ENCODE data around the gene CACNA1C. TPM values are rescaled to one million over a fixed set of nuclear protein-coding genes. Genes with fewer than 3 reads are reported as not detected.

CACNA1C gene
- total and polyA plus RNA-seq, 2 donors (not counting 1 experiment from before 2014, with no cell fraction given), result 0.01 to 0.02 TPM

DNA sequence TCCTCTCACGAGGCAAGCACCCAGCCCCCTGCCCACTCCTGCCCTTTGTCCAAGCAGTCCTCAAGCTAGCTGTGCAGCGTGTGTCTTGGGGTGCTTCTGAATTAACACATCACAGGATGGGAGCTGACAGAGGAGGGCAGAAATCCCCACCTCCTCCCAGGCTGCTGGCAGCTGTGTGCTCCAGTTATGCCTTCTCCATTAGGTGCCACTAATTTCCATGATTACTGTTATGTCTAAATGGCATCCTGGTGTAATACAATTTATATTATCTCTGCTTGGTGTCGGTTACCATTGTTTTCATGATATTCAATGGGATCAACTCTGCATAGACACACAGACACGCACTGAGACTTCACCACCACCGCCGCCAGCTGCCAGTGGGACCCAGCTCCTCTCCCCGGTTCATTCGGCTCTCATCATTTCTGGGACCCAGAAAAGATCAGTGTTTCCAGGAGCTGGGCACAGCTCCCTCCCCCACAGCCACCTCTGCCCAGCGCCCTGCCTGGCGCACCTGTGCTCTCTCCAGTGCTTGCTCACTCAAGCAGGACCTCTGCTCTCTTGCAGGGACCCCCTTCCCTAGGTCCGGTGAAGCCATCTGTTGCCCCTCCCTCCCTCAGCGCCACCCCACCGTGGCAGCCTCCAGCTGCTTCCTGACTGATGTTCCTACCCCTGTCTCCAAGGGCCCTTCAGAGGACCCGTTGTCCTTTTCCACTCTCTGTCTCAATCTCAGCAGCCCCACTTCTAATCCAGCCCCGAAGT is 574.5 kb downstream of the CACNA1C start:
- Histone ChIP-seq H3K27ac (ENCODE audit: low read length in 2 of 2) (no peak overlapping the region), H3K9me3 (ENCODE audit: control extremely low read depth in 1 of 3, control insufficient read depth in 2 of 3, insufficient read depth in 1 of 3, low read length in 2 of 3) (no peaks in the 10 kb centered on the region), H3K4me3 (ENCODE audit: control extremely low read depth in 1 of 5, extremely low read depth in 1 of 5, insufficient read depth in 1 of 5, low read depth in 2 of 5, low read length in 4 of 5) (no peak overlapping the region), H3K4me1 (ENCODE audit: control insufficient read depth in 2 of 2, insufficient read depth in 2 of 2, low read length in 2 of 2) (no peaks in the 10 kb centered on the region), H3K27me3 (replicated peaks in 1 of 4; ENCODE audit: control extremely low read depth in 1 of 4, control insufficient read depth in 3 of 4, insufficient read depth in 4 of 4, low read length in 3 of 4) (peaks cover 0 to 15% (median 0%) of the 10 kb centered on the region in 4 experiments), H3K79me2 (ENCODE audit: control insufficient read depth, insufficient read depth, low read length) (no peaks in the 10 kb centered on the region), H3K9ac (ENCODE audit: low read length) (no peak overlapping the region), H2AFZ (ENCODE audit: insufficient read depth, low read depth, low read length, poor library complexity, severe bottlenecking) (no peak overlapping the region), H4K20me1 (ENCODE audit: control insufficient read depth, insufficient read depth, low read length, poor library complexity, severe bottlenecking) (no peaks in the 10 kb centered on the region), H3K4me2 (replicated peaks; ENCODE audit: low read depth, low read length, poor library complexity, severe bottlenecking) (no peak overlapping the region), H3K36me3 (replicated peaks in 1 of 2; ENCODE audit: control extremely low read depth in 1 of 2, control insufficient read depth in 1 of 2, extremely low read depth in 1 of 2, insufficient read depth in 2 of 2, low read length in 1 of 2) (no peaks in the 10 kb centered on the region)
- intact Hi-C loops (cut with micrococcal nuclease), result no loop called here
- Mint-ChIP-seq H3K4me3 (no peak overlapping the region), H3K27ac (no peak overlapping the region), H3K4me1 (peaks cover 4% of the 10 kb centered on the region), H3K9me3 (ENCODE audit: insufficient read depth) (no peaks in the 10 kb centered on the region), H3K27me3 (peaks cover 54% of the 10 kb centered on the region)
- 28% methylated on average over 13 of the region's 15 CpGs for WGBS (ENCODE audit: insufficient coverage)
- ChIA-PET POLR2A (no interaction called here), CTCF (no interaction called here)
- DNase-seq (no peak), ATAC-seq (ENCODE audit: low read depth) (no peak)
- no peak for TF ChIP-seq EZH2 (IDR thresholded peaks at IDR 0.05; ENCODE audit: borderline replicate concordance, insufficient read depth, low read depth, low read length, poor library complexity, severe bottlenecking)
- TF ChIP-seq, protein P1, sequence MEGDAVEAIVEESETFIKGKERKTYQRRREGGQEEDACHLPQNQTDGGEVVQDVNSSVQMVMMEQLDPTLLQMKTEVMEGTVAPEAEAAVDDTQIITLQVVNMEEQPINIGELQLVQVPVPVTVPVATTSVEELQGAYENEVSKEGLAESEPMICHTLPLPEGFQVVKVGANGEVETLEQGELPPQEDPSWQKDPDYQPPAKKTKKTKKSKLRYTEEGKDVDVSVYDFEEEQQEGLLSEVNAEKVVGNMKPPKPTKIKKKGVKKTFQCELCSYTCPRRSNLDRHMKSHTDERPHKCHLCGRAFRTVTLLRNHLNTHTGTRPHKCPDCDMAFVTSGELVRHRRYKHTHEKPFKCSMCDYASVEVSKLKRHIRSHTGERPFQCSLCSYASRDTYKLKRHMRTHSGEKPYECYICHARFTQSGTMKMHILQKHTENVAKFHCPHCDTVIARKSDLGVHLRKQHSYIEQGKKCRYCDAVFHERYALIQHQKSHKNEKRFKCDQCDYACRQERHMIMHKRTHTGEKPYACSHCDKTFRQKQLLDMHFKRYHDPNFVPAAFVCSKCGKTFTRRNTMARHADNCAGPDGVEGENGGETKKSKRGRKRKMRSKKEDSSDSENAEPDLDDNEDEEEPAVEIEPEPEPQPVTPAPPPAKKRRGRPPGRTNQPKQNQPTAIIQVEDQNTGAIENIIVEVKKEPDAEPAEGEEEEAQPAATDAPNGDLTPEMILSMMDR (IDR thresholded peaks at IDR 0.05), result no peak

DNA sequence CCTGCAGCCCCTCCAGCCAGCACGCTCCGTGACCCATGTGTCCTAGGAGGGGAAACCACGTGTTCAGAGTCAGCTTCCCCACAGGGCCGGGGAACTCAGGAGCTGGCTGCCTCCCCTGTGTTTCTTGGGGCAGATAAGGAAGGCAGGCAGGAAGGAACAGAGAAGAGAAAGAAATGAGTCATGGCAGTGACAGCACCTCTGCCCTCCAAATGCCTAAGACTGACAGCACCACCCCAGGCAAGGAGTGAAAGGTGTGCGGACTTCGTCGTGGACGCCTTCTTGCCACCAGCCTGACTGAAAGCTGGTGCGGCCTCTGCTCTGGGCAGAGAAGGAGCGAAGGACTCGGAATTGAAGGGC is 575.0 kb downstream of the CACNA1C start:
- CTCF ChIA-PET, result no interaction called here

More for the DNA sequence above, 575.0 kb downstream of the CACNA1C start:
- Histone ChIP-seq H3K4me3 (ENCODE audit: control extremely low read depth in 1 of 5, extremely low read depth in 1 of 5, insufficient read depth in 1 of 5, low read depth in 2 of 5, low read length in 4 of 5) (no peak overlapping the region), H3K9ac (ENCODE audit: low read length) (no peak overlapping the region), H3K27me3 (replicated peaks in 1 of 4; ENCODE audit: control extremely low read depth in 1 of 4, control insufficient read depth in 3 of 4, insufficient read depth in 4 of 4, low read length in 3 of 4) (peaks cover 0 to 15% (median 0%) of the 10 kb centered on the region in 4 experiments), H4K20me1 (ENCODE audit: control insufficient read depth, insufficient read depth, low read length, poor library complexity, severe bottlenecking) (no peaks in the 10 kb centered on the region), H3K27ac (ENCODE audit: low read length in 2 of 2) (no peak overlapping the region), H3K36me3 (replicated peaks in 1 of 2; ENCODE audit: control extremely low read depth in 1 of 2, control insufficient read depth in 1 of 2, extremely low read depth in 1 of 2, insufficient read depth in 2 of 2, low read length in 1 of 2) (no peaks in the 10 kb centered on the region), H2AFZ (ENCODE audit: insufficient read depth, low read depth, low read length, poor library complexity, severe bottlenecking) (no peak overlapping the region), H3K79me2 (ENCODE audit: control insufficient read depth, insufficient read depth, low read length) (no peaks in the 10 kb centered on the region), H3K4me2 (replicated peaks; ENCODE audit: low read depth, low read length, poor library complexity, severe bottlenecking) (no peak overlapping the region), H3K4me1 (ENCODE audit: control insufficient read depth in 2 of 2, insufficient read depth in 2 of 2, low read length in 2 of 2) (no peaks in the 10 kb centered on the region), H3K9me3 (ENCODE audit: control extremely low read depth in 1 of 3, control insufficient read depth in 2 of 3, insufficient read depth in 1 of 3, low read length in 2 of 3) (no peaks in the 10 kb centered on the region)
- TF ChIP-seq, protein P1 (IDR thresholded peaks at IDR 0.05), result no peak
- TF ChIP-seq EZH2 (IDR thresholded peaks at IDR 0.05; ENCODE audit: borderline replicate concordance, insufficient read depth, low read depth, low read length, poor library complexity, severe bottlenecking), result no peak
- WGBS (ENCODE audit: insufficient coverage), result 27% methylated on average over 10 of the region's 11 CpGs
- peaks cover 4% of the 10 kb centered on the region for H3K4me1 Mint-ChIP-seq
- no peaks in the 10 kb centered on the region for H3K9me3 Mint-ChIP-seq (ENCODE audit: insufficient read depth)
- no peak overlapping the region for H3K4me3 Mint-ChIP-seq
- DNase-seq (no peak), ATAC-seq (ENCODE audit: low read depth) (no peak)
- H3K27ac Mint-ChIP-seq, result no peak overlapping the region
- peaks cover 50% of the 10 kb centered on the region for H3K27me3 Mint-ChIP-seq
- POLR2A ChIA-PET, result no interaction called here
- intact Hi-C loops (cut with micrococcal nuclease), result no loop called here

Measured in B cell (primary cell).